Chondrocyte (in vitro differentiated cells): ENCODE data around the gene ALOX12B. TPM values are rescaled to one million over a fixed set of nuclear protein-coding genes. Genes with fewer than 3 reads are reported as not detected.

Experiments
- DNase-seq: peaks from one replicate; pipeline ENCODE4 v3.0.0; 2021; ENCODE audit warnings: mixed read lengths, low spot score
- H3K27ac Mint-ChIP-seq: one replicate; pipeline ENCODE4 v1.8.0; 2021; ENCODE audit warnings: mild to moderate bottlenecking, moderate library complexity, mixed read lengths; ENCODE audit not compliant: unreplicated experiment
- H3K27me3 Mint-ChIP-seq: 2 replicates; pipeline ENCODE4 v1.8.0; 2021; ENCODE audit warnings: low read depth, mixed read lengths
- H3K36me3 Mint-ChIP-seq: 2 replicates; pipeline ENCODE4 v1.8.0; 2021; ENCODE audit warnings: low read depth, mixed read lengths
- H3K4me1 Mint-ChIP-seq: 2 replicates; pipeline ENCODE4 v1.8.0; 2021; ENCODE audit warnings: low read depth, mild to moderate bottlenecking, mixed read lengths
- H3K4me3 Mint-ChIP-seq: one replicate; pipeline ENCODE4 v1.8.0; 2021; ENCODE audit warnings: mild to moderate bottlenecking, moderate library complexity, mixed read lengths; ENCODE audit not compliant: unreplicated experiment
- H3K9me3 Mint-ChIP-seq: 2 replicates; pipeline ENCODE4 v1.8.0; 2021; ENCODE audit warnings: low read depth, mixed read lengths
- total RNA-seq: library from RNA; stranded (reverse); gene quantifications from 3 replicates; pipeline ENCODE4 v1.2.1, GENCODE V29; 2021
- TF ChIP-seq, protein P1 (sequence below): fragments of 200-600 bp; sonication (generic); IDR thresholded peaks from 2 replicates; pipeline ENCODE4 v1.5.0; 2021; ENCODE audit warnings: antibody characterized with exemption, mild to moderate bottlenecking, moderate library complexity

ALOX12B gene
- total RNA-seq, 1 donor from 2014 or later = 0.17 TPM

DNA sequence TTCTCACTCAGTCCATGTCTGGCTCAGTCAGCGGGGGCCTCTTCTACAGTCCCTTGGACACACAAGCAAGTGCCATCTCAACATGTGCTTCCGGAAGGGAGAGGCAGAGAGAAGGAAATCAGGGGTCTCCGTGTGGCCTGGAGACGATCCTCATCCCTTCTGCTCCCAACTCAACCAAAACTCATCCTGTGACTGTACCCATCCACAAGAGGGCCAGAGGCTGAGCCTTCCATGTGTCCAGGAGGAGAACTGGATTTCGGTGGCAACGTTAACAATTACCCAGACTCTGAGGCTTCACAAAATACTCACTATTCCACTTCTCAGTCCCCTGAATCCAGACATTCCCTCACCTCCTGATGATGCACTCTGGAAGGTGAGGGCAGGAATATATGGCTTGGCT, 7.8 kb upstream of the ALOX12B start:
- no peak overlapping the region for H3K4me3 Mint-ChIP-seq
- TF ChIP-seq, protein P1, sequence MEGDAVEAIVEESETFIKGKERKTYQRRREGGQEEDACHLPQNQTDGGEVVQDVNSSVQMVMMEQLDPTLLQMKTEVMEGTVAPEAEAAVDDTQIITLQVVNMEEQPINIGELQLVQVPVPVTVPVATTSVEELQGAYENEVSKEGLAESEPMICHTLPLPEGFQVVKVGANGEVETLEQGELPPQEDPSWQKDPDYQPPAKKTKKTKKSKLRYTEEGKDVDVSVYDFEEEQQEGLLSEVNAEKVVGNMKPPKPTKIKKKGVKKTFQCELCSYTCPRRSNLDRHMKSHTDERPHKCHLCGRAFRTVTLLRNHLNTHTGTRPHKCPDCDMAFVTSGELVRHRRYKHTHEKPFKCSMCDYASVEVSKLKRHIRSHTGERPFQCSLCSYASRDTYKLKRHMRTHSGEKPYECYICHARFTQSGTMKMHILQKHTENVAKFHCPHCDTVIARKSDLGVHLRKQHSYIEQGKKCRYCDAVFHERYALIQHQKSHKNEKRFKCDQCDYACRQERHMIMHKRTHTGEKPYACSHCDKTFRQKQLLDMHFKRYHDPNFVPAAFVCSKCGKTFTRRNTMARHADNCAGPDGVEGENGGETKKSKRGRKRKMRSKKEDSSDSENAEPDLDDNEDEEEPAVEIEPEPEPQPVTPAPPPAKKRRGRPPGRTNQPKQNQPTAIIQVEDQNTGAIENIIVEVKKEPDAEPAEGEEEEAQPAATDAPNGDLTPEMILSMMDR = no peak
- no peak for DNase-seq
- peaks cover 55% of the 10 kb centered on the region for H3K27me3 Mint-ChIP-seq
- no peaks in the 10 kb centered on the region for H3K9me3 Mint-ChIP-seq
- H3K4me1 Mint-ChIP-seq = no peaks in the 10 kb centered on the region
- no peaks in the 10 kb centered on the region for H3K36me3 Mint-ChIP-seq
- no peak overlapping the region for H3K27ac Mint-ChIP-seq

DNA sequence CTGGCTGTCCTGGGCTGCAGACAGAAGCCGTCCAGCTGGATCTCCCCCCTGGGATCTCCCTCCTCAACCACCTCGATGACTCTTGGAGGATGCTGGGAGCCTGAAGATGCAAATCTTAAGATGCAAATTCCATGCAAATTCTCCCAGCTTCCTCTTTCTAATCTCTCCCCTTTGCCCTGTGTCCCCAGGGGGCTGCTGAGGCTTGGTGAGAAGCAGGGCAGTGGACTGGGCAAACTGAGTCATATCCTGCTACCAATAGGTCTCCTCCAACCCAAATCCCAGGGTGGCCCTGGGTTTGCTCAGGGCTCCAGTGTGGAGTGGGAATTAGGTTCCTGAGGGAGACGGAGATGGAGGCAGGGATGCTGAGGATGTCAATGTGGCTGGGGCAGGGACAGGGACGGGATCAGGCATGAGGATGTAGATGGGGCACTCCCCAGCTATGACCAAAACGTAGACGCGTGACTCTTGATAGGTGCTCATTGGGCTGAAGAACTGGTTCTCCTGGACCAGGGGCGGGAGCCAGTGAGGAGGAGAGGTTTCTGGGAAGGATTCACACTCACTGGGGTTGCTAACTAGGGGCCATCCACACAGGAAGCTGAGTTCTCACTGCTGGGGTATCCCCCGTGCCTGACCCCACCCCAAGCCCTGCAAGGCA, 3.6 kb upstream of the ALOX12B start:
- Mint-ChIP-seq H3K27ac (no peak overlapping the region), H3K9me3 (no peaks in the 10 kb centered on the region), H3K27me3 (peaks cover 67% of the 10 kb centered on the region), H3K36me3 (no peaks in the 10 kb centered on the region), H3K4me3 (no peak overlapping the region), H3K4me1 (no peaks in the 10 kb centered on the region)
- no peak for DNase-seq
- TF ChIP-seq, protein P1 = no peak

DNA sequence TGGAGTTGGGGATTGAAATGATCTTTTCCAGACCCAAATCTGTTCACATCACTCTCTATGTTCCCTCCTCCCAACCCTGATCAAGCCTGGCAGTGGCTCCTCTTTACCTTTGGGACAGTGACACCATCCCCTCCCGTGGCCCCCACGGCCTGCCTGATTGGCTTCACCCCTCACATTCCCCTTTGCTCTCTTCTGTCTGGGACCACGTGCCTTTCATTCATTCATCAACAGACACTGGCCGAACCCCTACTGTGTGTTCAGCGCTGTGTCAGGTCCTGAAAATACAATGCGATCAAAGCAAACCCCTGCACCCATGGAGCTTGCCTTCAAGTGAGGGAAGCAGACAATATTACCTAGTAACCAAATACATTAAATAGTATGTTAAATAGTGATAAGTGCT, 2.2 kb upstream of the ALOX12B start:
- no peaks in the 10 kb centered on the region for H3K36me3 Mint-ChIP-seq
- no peaks in the 10 kb centered on the region for H3K4me1 Mint-ChIP-seq
- H3K27ac Mint-ChIP-seq = no peak overlapping the region
- no peak overlapping the region for H3K4me3 Mint-ChIP-seq
- peaks cover 60% of the 10 kb centered on the region for H3K27me3 Mint-ChIP-seq
- no peaks in the 10 kb centered on the region for H3K9me3 Mint-ChIP-seq
- TF ChIP-seq, protein P1 = no peak
- no peak for DNase-seq

DNA sequence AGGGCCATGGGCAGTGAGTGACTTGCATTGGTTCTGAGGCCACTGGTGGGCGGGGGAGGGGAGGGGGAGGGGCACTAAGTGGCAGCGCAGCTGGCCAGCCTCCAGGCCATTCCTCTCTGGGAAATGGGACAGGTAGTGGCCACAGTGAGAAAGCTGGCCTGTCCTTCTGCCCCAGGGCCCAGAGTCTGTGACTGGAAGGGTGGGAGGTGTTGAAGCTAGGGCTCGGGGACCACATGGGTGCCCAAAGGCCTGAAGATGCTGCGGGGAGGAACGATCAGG, 375 bp upstream of the ALOX12B start:
- DNase-seq = no peak
- Mint-ChIP-seq H3K4me1 (no peaks in the 10 kb centered on the region), H3K27me3 (peaks cover 63% of the 10 kb centered on the region), H3K36me3 (no peaks in the 10 kb centered on the region), H3K4me3 (no peak overlapping the region), H3K9me3 (no peaks in the 10 kb centered on the region), H3K27ac (no peak overlapping the region)
- TF ChIP-seq, protein P1 = no peak

DNA sequence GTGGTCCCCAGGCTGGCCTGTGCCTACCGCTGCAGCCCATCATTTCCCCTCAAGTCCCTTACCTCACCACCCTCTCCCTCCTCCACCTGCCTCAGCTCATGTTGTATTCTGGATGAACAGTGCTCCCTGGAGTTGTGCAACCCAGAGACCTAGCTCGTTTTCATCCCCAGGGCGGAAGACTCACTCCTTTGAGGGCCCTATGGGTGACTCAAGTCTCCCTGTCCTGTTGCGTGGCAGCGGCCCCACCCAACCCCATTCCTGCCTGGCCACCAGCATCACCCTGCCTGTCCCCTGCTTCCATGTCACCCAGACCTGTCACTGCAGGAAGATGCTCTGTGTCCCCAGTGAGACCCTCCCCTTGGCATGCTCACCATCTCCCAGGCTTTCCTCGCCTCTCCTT, 3.3 kb downstream of the ALOX12B start:
- peaks cover 42% of the 10 kb centered on the region for H3K27me3 Mint-ChIP-seq
- no peaks in the 10 kb centered on the region for H3K9me3 Mint-ChIP-seq
- DNase-seq = no peak
- H3K4me3 Mint-ChIP-seq = no peak overlapping the region
- no peak overlapping the region for H3K27ac Mint-ChIP-seq
- no peaks in the 10 kb centered on the region for H3K36me3 Mint-ChIP-seq
- peaks cover 4% of the 10 kb centered on the region for H3K4me1 Mint-ChIP-seq
- TF ChIP-seq, protein P1 = no peak
